NCI-H524 treated with DMSO at 0.1 percent for 48 hours (cell line): ENCODE data around the gene FBH1.
"Not testable (repeated sequence)": the region's sequence is repeated elsewhere in the genome, so short reads cannot be mapped to it uniquely, and the experiment has no call there.

Experiments used
- DNase-seq: peaks from one replicate; lab custom pipeline; 2025; lab: John Stamatoyannopoulos, UW

Gene FBH1

DNA sequence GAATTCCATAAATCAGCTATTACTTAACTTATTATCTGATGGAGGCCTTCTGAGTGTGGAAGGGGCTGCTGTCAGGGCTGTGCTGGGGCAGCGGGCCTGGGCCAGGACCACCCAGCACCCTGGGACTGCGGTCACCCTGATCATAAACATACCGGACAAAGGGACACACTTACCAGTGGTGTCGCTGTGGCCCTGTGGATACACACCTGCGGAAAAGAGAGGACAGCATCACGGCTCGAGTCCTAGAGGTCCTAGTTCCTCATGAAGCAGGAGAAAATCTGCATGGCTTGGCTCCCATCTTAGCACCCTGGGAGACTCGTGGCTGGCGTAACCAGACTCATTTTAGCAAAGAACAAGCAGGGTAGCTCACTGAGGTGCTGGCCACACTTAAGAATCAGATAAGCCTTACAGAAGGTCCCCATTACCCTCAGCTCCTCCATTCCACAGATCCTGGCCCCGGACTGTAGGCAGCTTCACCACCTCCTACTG is 69.6 kb downstream of the FBH1 start:
- DNase-seq, result no peak

DNA sequence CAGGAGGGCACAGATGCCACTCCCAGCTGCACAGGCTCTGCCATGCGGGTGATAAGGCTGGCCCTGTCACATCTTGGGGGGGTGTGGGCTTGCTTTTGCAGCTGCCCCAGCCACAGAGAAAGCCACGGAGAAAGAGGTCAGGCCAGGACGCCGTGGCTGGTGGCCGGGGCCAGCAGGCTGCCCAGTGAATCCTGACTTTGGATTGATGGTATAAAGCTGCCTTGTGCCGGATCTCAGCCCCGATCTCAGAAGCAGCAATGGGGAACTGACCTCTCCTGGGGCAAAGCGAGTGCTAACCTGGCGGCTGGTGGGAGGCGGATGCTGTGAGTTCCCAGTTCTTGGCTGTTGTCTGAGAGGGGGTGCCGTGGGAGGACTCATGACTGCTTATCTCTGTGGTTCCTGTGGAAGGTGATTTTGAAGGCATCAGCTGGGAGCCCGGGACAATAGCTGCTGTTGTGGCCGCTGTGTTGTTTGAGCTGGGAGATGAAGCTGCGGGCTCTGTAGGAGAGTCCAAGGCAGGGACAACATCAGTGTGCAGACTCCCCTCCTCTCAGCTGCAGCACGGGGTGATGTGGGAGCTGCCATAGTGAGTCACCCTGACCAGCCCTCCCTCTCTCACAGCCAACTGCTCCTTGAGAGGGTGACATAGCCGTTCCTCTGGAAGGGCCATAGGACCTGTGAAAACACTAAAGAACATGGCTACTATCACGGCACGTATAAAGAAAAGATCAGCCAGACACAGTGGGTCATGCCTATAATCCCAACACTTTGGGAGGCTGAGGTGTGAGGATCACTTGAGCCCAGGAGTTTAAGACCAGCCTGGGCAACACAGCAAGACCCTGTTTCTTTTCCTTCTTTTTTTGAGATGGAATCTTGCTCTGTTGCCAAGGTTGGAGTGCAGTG is 70.3 kb downstream of the FBH1 start:
- no peak for DNase-seq

DNA sequence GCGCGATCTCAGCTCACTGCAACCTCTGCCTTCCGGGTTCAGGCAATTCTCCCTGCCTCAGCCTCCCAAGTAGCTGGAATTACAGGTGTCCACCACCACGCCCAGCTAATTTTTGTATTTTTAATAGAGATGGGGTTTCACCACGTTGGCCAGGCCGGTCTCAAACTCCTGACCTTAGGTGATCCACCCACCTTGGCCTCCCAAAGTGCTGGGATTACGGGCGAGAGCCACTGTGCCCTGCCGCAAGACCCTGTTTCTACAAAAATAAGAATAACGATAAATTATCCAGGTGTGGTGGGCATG is 70.9 kb downstream of the FBH1 start:
- not testable (repeated sequence) for DNase-seq

DNA sequence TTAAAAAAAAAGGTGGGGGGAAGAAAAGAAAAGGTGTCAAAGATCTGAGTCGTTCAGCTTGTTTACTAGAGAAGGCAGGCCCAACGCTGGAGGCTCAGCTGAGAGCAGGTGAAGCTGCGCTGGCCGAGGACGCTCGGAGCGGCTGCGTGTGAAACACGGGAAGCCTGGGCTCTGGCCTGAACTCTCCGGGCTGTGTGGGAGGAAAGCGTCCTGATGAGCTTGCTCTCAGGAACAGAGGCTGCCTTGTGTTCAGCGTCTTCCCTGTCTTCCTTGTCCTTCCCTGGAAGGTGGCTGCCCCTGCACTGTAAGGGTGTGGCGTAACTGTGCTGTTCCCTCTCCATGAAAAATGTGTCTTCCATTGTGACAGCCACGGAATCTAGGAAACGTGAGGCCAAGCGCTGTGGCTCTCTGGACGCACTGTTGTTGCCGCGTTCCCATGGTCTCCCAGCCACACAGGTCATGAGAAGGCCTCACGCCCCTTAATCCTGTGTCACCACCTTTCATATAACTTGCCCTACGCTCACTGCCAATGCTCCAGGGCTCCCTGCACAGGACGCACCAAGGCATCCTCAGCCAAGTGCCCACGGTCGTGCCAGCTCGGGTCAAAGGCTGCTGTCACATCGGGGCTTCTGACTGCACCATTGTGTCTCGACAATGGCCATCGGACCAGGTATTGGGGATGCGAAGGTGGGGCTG is 71.5 kb downstream of the FBH1 start:
- DNase-seq, result no peak

DNA sequence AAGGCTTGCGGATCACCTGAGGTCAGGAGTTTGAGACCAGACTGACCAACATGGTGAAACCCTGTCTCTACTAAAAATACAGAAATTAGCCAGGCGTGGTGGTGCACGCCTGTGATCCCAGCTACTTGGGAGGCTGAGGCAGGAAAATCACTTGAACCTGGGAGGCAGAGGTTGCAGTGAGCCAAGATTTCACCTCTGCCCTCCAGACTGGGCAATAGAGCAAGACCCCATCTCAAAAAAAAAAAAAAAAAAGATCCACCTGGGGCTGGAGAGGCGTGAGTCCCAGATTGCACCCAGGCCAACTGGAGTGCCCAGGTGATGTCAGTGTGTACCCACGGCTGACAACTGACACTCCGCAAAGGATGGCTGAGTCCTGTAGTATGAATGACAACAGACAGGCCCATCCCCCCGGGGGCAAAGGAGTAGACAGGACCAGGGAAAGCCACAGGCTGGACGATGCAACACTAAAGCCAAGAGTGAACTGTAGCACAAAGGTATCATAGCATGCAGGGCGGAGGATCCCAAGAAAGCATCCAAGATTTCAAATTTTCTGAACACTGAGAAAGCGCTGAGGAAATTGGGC is 72.4 kb downstream of the FBH1 start:
- not testable (repeated sequence) for DNase-seq

DNA sequence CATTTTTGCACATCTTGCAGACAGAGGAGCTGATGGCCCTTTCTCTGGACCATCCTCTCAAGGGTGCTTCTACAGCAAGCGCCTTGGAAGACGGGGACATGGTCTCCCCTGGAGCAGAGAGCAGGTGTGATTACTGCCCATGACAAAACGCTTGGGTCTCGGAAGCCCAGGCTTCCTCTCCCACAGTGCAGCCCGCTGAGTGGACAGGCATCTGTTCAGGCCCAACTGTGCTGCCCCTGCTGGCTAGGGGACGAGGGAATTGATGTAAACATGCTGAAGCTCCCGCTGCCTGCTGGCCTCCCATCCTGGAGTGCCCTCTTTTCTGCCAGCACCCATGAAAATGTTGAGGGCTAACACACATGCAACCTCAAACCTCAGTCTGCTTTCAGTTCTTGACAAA is 73.0 kb downstream of the FBH1 start:
- DNase-seq, result no peak

DNA sequence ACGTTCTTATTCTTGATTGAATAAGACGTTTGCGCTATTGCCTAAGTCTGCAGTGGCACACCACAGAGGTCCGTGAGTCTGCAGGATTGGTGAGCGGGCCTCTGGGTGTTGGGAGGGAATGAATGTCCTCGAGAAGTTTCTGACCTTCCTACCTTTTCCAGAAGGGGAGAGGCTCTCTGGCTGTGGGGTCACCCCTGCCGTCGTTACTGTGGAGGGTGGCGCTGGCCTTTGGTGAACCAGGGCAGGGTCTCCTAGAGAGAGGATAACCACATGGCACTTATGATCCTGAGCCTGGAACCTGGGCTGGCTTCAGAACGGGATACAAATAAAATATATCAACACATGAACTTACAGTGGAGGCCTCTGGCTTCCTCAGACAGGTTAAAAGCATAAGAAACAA is 73.5 kb downstream of the FBH1 start:
- DNase-seq, result no peak

DNA sequence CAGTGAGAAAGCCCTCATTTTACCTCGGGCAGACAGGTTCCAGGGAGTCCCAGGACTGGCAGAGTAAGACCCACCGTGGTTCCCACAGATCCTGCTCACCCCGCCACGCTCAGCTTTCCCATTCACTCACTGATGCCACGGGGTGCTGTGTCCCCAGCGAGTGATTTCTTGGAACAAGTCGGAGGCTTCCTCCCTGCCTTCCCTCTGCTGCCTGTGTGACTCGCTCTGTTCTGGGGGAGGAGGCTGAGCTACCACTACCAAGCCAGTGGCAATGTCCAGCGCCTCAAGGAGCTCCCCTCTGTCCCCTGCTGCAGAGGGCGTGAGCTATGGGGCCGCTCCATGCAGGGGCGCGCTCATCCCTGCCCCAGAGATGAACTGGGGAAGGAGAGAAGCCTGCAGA is 74.7 kb downstream of the FBH1 start:
- DNase-seq, result no peak

DNA sequence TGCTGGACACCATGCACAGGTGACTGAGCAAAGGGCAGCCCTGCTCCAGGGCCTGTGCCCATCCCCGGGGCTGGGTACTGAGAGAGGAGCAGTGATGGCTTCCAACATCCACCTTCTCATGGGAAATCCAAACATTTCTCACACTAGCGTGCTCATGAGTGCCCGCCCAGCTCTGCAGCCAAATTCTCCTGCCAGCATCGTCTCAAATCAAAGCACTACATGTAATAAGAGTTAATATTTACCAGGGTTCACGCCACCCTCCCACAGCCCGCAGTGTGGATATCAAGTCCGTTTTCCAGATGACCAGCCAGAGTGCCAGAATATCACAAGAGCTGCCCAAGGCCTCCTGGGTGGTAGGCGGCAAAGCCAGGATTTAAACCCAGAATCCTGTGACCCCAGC is 75.2 kb downstream of the FBH1 start:
- no peak for DNase-seq

DNA sequence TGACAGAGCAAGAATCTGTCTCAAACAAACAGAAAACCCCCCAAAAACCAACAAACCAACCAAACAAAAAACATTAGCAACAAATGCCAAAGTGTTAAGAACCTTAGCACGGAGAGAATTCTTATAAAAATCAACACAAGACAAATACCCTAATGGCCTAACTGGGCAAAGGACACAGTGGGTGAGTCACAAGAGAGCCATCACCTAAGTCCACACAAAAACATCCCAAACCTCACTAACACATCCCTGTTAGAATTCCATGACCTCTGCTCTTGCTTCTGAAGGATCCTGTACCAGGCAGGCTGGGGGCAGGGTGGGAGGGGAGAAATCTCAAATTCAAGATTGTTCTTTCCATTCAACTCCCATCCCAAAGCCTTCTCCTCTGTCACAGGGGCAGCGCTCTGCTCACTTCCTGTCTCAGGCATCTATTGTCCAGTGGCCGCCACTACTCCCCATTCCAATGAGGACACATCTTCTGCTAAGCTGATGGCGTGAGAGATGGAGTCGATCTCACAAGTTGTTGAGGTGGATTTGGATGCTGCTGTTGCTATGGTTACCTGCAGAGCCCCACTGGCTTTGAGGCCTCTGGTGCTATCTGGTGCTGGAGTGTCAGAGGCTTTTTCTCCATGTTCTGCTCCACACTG is 78.1 kb downstream of the FBH1 start:
- DNase-seq, result no peak

DNA sequence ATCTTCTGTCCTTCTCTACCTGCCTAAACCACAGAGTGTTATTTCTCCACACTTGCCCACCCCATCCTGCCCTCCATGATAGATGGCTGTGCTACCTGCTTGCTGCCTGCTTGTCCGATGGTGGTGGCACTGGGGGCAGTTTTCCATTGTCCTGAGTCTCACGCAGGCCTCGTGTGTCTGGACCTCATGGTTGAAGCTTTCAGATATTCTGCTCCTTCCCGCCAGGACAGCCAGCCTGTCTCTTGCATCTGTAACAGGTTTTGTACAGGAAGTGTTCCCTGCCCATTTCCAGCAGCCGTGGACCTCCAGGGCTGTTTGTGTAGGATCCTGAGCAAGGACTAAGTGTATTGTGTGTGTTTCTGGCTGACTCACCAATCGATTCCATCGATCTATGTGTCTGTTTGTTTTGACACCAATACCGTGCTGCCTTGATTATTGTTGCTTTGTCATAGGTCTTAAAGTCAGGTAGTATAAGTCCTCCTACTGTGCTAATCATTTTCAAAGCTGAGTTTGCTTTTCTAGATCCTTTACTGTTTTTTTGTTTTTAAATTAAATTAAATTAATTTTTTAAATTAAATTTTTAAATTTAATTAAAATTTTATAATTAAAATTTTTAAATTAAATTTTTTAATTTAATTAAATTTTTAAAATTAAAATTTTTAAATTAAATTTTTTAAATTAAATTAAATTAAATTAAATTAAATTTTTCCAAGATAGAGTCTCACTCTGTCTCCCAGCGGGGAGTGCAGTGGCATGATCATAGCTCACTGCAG is 78.8 kb downstream of the FBH1 start:
- no peak for DNase-seq

DNA sequence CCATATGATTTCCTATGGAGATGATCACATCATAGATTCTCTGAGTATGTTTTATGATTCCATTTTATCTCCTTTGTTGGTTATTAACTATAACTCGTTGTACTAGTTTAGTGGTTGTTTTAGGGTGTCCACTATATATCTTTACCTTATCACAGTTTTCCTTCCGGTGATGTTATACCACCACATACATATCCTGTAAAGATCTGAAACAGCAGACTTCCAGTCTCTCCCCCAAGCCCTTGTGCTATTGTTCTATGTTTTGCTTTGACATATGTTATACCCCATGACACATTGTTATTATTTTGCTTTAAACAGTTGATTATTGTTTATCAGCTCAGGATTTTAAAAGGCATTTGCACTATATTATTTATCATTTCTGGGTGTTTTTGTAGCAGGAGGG is 80.0 kb downstream of the FBH1 start:
- DNase-seq, result no peak

DNA sequence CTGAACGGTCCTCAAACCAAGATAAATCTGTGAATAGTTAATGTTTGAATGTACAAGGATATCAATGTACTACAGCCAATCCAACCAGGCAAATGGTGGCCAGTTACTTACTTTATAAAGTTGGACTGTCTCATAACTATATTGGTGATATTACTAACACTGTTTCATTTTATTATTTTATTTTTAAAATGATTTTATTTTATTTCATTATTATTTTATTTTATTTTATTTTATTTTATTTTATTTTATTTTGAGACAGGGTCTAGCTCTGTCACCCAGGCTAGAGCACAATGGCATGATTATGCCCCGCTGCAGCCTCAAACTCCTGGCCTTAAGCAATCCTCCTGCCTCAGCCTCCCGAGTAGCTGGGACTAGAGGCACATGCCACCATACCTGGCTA is 80.5 kb downstream of the FBH1 start:
- no peak for DNase-seq

DNA sequence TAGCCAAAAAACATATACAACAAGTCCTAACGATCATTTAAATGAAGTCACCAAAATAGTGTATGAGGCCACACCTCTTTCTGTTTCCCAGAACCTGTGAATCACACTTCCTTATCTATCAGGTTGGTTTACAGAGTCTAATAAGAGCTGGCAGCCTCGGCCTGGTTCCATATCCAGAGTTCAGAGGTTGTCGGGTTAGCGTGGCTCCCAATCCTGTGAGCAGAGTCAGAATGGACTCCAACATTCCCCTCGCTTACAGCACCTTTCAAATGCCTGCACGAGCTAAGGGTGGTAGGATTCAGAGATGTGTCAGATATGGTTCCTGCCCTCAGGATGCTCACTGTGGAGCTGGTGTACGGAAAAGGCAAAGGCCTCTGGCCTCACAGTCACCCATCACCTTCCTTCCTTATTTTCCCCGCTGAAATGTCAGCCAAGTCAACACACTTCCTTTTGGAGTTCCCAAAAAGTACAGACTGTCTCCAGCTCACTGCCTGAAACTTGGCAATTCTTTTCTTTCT is 81.3 kb downstream of the FBH1 start:
- no peak for DNase-seq

DNA sequence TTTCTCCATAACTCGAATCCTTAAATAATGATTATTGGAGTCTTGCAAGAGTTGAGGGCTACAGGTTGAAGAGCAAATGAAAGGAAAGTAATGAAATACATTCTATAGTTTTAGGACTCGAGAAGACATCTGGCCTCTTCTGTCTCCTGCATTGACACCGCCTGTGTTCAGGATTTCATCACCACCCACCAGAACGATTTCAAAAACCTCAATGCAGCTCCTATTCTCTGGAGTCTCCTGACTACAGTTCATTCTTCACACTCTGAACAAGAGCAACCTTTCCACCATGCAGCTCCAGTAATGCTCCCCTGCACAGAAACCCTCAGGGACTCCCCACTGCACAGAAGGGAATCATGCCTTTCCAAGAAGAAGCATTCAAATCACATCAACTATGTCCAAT is 81.8 kb downstream of the FBH1 start:
- no peak for DNase-seq

DNA sequence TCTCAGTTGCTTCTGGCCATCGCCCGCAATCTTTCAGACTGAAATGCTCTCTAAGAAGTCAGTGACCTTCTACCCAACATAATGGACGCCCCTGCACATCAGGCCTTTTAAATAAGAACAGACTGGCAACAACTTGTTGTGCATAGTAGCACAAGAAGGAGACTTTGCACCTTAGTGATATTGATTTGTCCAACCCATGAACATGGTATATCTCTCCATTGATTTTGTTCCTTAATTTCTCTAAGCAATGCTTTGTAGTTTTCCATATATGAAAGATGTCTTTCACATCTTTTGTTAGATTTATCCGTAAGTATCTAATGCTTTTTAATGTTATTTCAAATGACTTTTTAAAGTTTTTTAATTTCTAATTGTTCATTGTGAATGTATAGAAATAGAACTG is 83.0 kb downstream of the FBH1 start:
- no peak for DNase-seq

DNA sequence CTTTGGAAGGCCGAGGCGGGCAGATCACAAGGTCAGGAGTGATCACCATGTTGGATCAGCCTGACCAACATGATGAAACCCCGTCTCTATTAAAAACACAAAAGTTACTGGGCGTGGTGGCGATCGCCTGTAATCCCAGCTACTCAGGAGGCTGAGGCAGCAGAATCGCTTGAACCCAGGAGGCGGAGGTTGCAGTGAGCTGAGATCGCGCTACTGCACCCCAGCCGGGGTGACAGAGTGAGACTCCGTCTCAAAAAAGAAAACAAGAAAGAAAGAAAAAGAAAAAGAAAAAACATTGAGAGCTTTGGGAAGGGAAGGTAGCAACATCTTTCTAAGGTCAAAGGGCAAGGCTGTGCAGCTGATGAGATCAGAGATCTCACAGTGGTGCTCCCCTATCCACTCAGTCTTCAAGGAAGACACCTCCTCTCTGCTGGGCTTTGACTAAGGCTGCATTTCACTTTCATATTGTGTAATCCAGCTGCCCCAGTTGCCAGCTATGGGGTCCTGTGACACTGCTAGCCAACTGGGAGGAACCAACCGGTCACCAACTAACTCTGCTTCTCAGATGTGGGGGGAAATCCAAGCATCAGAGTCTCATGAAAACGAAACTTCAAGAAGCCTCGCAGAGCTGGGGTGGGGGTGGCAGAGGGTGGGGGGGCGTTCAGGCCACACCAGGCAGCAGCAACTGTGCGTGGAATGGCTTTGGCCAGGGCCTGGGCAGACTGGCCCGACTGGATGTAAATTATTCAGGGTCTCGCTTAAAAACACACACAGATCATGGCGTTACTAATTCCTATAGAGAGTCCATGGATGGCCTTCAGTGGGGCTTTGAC is 85.8 kb downstream of the FBH1 start:
- DNase-seq, result no peak

DNA sequence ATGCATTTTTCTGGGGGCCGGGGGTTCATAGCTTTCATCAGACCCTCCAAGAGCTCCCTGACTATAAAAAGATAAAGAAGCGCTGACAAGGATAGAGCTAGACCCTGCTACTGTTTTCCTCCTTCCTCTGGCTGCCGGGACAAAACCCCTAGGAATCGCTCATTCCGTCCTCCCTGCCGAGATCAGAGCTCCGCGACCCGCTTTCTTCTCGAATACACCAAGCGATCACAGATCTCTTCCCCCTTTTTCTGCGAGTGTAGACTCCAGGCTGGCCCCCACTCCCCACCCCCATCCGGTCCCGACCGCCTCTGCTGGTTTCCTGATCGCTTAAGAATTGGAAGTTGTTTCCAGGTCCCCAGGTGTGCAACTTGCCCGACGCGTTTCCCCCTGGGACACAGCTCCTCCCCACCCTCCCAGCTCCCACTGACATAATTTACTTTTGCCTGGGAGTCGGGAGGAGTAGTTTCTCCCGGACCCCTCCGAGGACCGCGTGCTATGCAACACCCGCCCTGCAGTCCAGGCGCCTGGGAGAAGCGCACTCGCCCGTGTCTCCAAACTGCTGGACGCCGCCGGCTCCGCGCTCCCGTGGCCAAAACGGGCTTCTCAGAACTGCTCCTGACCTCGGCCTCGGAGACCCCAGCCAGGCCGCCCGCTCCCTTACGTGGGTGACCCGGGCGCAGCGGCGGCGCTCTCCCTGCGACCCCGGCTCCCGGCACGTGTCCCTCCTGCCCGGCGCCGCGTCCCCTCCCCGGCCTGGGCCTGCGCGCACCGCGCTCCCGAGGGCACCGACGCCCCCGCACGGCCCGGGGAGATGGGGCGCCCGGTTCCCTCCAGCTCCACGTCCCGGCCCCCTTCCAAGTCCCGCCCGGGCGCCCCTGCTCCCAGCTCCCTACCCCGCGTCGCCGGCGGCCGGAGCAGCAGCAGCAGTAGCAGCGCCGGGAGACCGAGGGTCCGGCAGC is 86.7 kb downstream of the FBH1 start:
- DNase-seq, result no peak

DNA sequence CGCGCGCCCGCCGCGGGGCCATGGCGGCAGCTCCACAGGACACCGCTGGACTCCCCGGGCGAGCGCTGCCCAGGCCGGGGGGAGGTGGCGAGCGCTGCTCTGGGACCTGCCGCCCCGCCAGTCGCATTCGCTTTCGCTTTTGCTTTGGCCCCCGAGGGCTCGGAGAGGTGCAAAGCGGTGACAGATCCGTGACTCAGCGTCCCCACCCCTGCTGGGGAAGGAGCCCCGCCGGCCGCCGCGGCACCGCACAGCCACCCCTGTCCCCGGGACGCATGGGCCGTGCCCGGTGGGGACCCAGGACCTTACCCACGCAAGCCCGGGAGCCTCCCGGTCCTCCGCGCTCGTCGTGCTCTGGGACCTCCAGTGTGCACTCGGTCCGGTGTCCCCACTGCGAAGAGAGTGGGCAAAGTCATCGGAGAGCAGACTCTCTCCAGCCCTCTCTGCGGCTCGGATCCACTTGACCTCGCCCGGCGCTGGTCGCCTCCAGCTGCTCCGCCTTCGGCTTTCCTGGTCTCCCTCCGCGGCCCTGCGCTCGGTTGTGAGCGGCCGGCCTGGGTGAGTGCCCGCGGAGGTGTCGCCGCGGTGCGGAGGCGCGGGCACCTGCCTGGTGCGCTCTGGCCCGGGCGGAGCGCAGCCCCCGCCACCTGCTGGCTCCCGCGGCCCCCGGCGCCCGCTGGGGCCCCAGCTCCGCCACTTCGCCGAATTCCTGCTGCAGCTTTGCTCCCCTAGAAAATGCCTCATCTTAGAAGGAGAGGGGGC is 87.6 kb downstream of the FBH1 start, which contains the start of gene IL15RA:
Gene IL15RA, minus strand, starts transcription at position 73 of the 759 bp plus-strand sequence. Its CDS starts 51 bp downstream, at position 22.
- no peak for DNase-seq
